Measurements from ENCODE around the gene KCTD11. TPM values are rescaled to one million over a fixed set of nuclear protein-coding genes. Genes with fewer than 3 reads are reported as not detected.
"Not testable (repeated sequence)": the region's sequence is repeated elsewhere in the genome, so short reads cannot be mapped to it uniquely, and the experiment has no call there.

The KCTD11 gene
- polyA plus RNA-seq, 1 donor: 8.2 TPM

GRCh38 chr17:7356072-7356549 is 4.1 kb downstream of the KCTD11 start:
- DNase-seq: peak; percentile 77
- Histone ChIP-seq H3K4me3 (ENCODE audit: low read length) (no peak overlapping the region), H3K27me3 (ENCODE audit: control insufficient read depth, insufficient read depth, low read length) (peaks cover 4% of the 10 kb centered on the region), H3K4me1 (ENCODE audit: control insufficient read depth, insufficient read depth, low read length) (peaks cover 13% of the 10 kb centered on the region), H3K9me3 (ENCODE audit: control insufficient read depth, low read depth, low read length) (peaks cover 4% of the 10 kb centered on the region), H3K36me3 (ENCODE audit: control insufficient read depth, insufficient read depth, low read length) (no peaks in the 10 kb centered on the region), H3K27ac (ENCODE audit: low read length) (no peak overlapping the region)
- WGBS (ENCODE audit: insufficient coverage, low lambda C conversion rate): no CpG with 5 or more reads among the region's 12 CpGs

GRCh38 chr17:7356756-7357155 is 4.8 kb downstream of the KCTD11 start:
- no peak overlapping the region for H3K4me3 ChIP-seq (ENCODE audit: low read length)
- no peaks in the 10 kb centered on the region for H3K36me3 ChIP-seq (ENCODE audit: control insufficient read depth, insufficient read depth, low read length)
- H3K27me3 ChIP-seq (ENCODE audit: control insufficient read depth, insufficient read depth, low read length): peaks cover 5% of the 10 kb centered on the region
- peaks cover 13% of the 10 kb centered on the region for H3K4me1 ChIP-seq (ENCODE audit: control insufficient read depth, insufficient read depth, low read length)
- H3K9me3 ChIP-seq (ENCODE audit: control insufficient read depth, low read depth, low read length): peaks cover 4% of the 10 kb centered on the region
- WGBS (ENCODE audit: insufficient coverage, low lambda C conversion rate): no CpG with 5 or more reads among the region's 8 CpGs
- DNase-seq: no peak
- H3K27ac ChIP-seq (ENCODE audit: low read length): no peak overlapping the region

GRCh38 chr17:7357381-7357780 is 5.4 kb downstream of the KCTD11 start:
- H3K27ac ChIP-seq (ENCODE audit: low read length): no peak overlapping the region
- 100% methylated on average over 1 of the region's 2 CpGs for WGBS (ENCODE audit: insufficient coverage, low lambda C conversion rate)
- H3K4me3 ChIP-seq (ENCODE audit: low read length): no peak overlapping the region
- no peaks in the 10 kb centered on the region for H3K36me3 ChIP-seq (ENCODE audit: control insufficient read depth, insufficient read depth, low read length)
- DNase-seq: no peak
- H3K4me1 ChIP-seq (ENCODE audit: control insufficient read depth, insufficient read depth, low read length): peaks cover 13% of the 10 kb centered on the region
- H3K27me3 ChIP-seq (ENCODE audit: control insufficient read depth, insufficient read depth, low read length): peaks cover 8% of the 10 kb centered on the region
- H3K9me3 ChIP-seq (ENCODE audit: control insufficient read depth, low read depth, low read length): no peaks in the 10 kb centered on the region

GRCh38 chr17:7361906-7362305 is 9.9 kb downstream of the KCTD11 start:
- H3K27me3 ChIP-seq (ENCODE audit: control insufficient read depth, insufficient read depth, low read length): peaks cover 4% of the 10 kb centered on the region
- no peak overlapping the region for H3K4me3 ChIP-seq (ENCODE audit: low read length)
- no peaks in the 10 kb centered on the region for H3K4me1 ChIP-seq (ENCODE audit: control insufficient read depth, insufficient read depth, low read length)
- DNase-seq: no peak
- WGBS (ENCODE audit: insufficient coverage, low lambda C conversion rate): no CpG with 5 or more reads among the region's 3 CpGs
- H3K36me3 ChIP-seq (ENCODE audit: control insufficient read depth, insufficient read depth, low read length): no peaks in the 10 kb centered on the region
- H3K9me3 ChIP-seq (ENCODE audit: control insufficient read depth, low read depth, low read length): no peaks in the 10 kb centered on the region
- H3K27ac ChIP-seq (ENCODE audit: low read length): no peak overlapping the region

GRCh38 chr17:7363311-7363710 is 11.3 kb downstream of the KCTD11 start:
- no peaks in the 10 kb centered on the region for H3K36me3 ChIP-seq (ENCODE audit: control insufficient read depth, insufficient read depth, low read length)
- no peaks in the 10 kb centered on the region for H3K9me3 ChIP-seq (ENCODE audit: control insufficient read depth, low read depth, low read length)
- peaks cover 5% of the 10 kb centered on the region for H3K27me3 ChIP-seq (ENCODE audit: control insufficient read depth, insufficient read depth, low read length)
- no peak overlapping the region for H3K4me3 ChIP-seq (ENCODE audit: low read length)
- no peak for DNase-seq
- no CpG with 5 or more reads among the region's 6 CpGs for WGBS (ENCODE audit: insufficient coverage, low lambda C conversion rate)
- H3K27ac ChIP-seq (ENCODE audit: low read length): no peak overlapping the region
- no peaks in the 10 kb centered on the region for H3K4me1 ChIP-seq (ENCODE audit: control insufficient read depth, insufficient read depth, low read length)

- H3K9me3 ChIP-seq (ENCODE audit: control insufficient read depth, low read depth, low read length); H3K27ac ChIP-seq (ENCODE audit: low read length); H3K4me3 ChIP-seq (ENCODE audit: low read length); DNase-seq; H3K36me3 ChIP-seq (ENCODE audit: control insufficient read depth, insufficient read depth, low read length); H3K27me3 ChIP-seq (ENCODE audit: control insufficient read depth, insufficient read depth, low read length); H3K4me1 ChIP-seq (ENCODE audit: control insufficient read depth, insufficient read depth, low read length): not testable (repeated sequence)
- WGBS (ENCODE audit: insufficient coverage, low lambda C conversion rate): no CpG with 5 or more reads among the region's 7 CpGs
Measured at GRCh38 chr17:7365963-7366362, 14.0 kb downstream of the KCTD11 start.

- Histone ChIP-seq H3K9me3 (ENCODE audit: control insufficient read depth, low read depth, low read length) (no peaks in the 10 kb centered on the region), H3K4me1 (ENCODE audit: control insufficient read depth, insufficient read depth, low read length) (peaks cover 5% of the 10 kb centered on the region)
- WGBS (ENCODE audit: insufficient coverage, low lambda C conversion rate): no CpG with 5 or more reads among the region's 8 CpGs
Measured at GRCh38 chr17:7367083-7367482, 15.1 kb downstream of the KCTD11 start.

GRCh38 chr17:7367918-7368598 is 16.1 kb downstream of the KCTD11 start:
- no peak overlapping the region for H3K4me3 ChIP-seq (ENCODE audit: low read length)
- peaks cover 2% of the 10 kb centered on the region for H3K27me3 ChIP-seq (ENCODE audit: control insufficient read depth, insufficient read depth, low read length)
- H3K36me3 ChIP-seq (ENCODE audit: control insufficient read depth, insufficient read depth, low read length): no peaks in the 10 kb centered on the region
- WGBS (ENCODE audit: insufficient coverage, low lambda C conversion rate): no CpG with 5 or more reads among the region's 13 CpGs
- H3K27ac ChIP-seq (ENCODE audit: low read length): no peak overlapping the region
- peaks cover 5% of the 10 kb centered on the region for H3K4me1 ChIP-seq (ENCODE audit: control insufficient read depth, insufficient read depth, low read length)
- DNase-seq: no peak
- no peaks in the 10 kb centered on the region for H3K9me3 ChIP-seq (ENCODE audit: control insufficient read depth, low read depth, low read length)

More at GRCh38 chr17:7367083-7367482, 15.1 kb downstream of the KCTD11 start:
- peaks cover 2% of the 10 kb centered on the region for H3K27me3 ChIP-seq (ENCODE audit: control insufficient read depth, insufficient read depth, low read length)
- H3K4me3 ChIP-seq (ENCODE audit: low read length): no peak overlapping the region
- H3K36me3 ChIP-seq (ENCODE audit: control insufficient read depth, insufficient read depth, low read length): no peaks in the 10 kb centered on the region
- DNase-seq: no peak
- H3K27ac ChIP-seq (ENCODE audit: low read length): no peak overlapping the region

GRCh38 chr17:7368599-7368994 is 16.6 kb downstream of the KCTD11 start:
- not testable (repeated sequence) for H3K9me3 ChIP-seq (ENCODE audit: control insufficient read depth, low read depth, low read length); H3K27ac ChIP-seq (ENCODE audit: low read length); H3K4me1 ChIP-seq (ENCODE audit: control insufficient read depth, insufficient read depth, low read length); H3K36me3 ChIP-seq (ENCODE audit: control insufficient read depth, insufficient read depth, low read length); H3K27me3 ChIP-seq (ENCODE audit: control insufficient read depth, insufficient read depth, low read length); H3K4me3 ChIP-seq (ENCODE audit: low read length); DNase-seq
- WGBS (ENCODE audit: insufficient coverage, low lambda C conversion rate): 100% methylated on average over 1 of the region's 5 CpGs

- H3K4me1 ChIP-seq (ENCODE audit: control insufficient read depth, insufficient read depth, low read length): peaks cover 5% of the 10 kb centered on the region
- no peak overlapping the region for H3K4me3 ChIP-seq (ENCODE audit: low read length)
- peaks cover 2% of the 10 kb centered on the region for H3K27me3 ChIP-seq (ENCODE audit: control insufficient read depth, insufficient read depth, low read length)
- WGBS (ENCODE audit: insufficient coverage, low lambda C conversion rate): 60% methylated on average over 3 of the region's 5 CpGs
- H3K36me3 ChIP-seq (ENCODE audit: control insufficient read depth, insufficient read depth, low read length): no peaks in the 10 kb centered on the region
- no peak overlapping the region for H3K27ac ChIP-seq (ENCODE audit: low read length)
- no peaks in the 10 kb centered on the region for H3K9me3 ChIP-seq (ENCODE audit: control insufficient read depth, low read depth, low read length)
- peak; percentile 56 to 66 for DNase-seq
Measured at GRCh38 chr17:7369825-7370224, 17.9 kb downstream of the KCTD11 start.

- Histone ChIP-seq H3K9me3 (ENCODE audit: control insufficient read depth, low read depth, low read length) (no peaks in the 10 kb centered on the region), H3K4me1 (ENCODE audit: control insufficient read depth, insufficient read depth, low read length) (peaks cover 5% of the 10 kb centered on the region), H3K27me3 (ENCODE audit: control insufficient read depth, insufficient read depth, low read length) (peaks cover 2% of the 10 kb centered on the region), H3K4me3 (ENCODE audit: low read length) (no peak overlapping the region), H3K36me3 (ENCODE audit: control insufficient read depth, insufficient read depth, low read length) (no peaks in the 10 kb centered on the region), H3K27ac (ENCODE audit: low read length) (no peak overlapping the region)
- 80% methylated on average over 1 of the region's 4 CpGs for WGBS (ENCODE audit: insufficient coverage, low lambda C conversion rate)
- no peak for DNase-seq
Measured at GRCh38 chr17:7370853-7371252, 18.9 kb downstream of the KCTD11 start.

Measured in large intestine (tissue), 3 donors.